ENCODE data around the gene VPS16. TPM values are rescaled to one million over a fixed set of nuclear protein-coding genes. Genes with fewer than 3 reads are reported as not detected.
A peak's percentile ranks its signal among the peaks of the same experiment; 100 is the strongest.

The VPS16 gene
- total and polyA plus RNA-seq, 2 of the 13 experiments (the other 11 are each of a cell fraction or from before 2014, with no cell fraction given) = 34.2 to 35.4 TPM

- peak; percentile 63; the same call in 1 of the 2 replicates for TF ChIP-seq ATF2 (CRISPR knock-in tag; IDR thresholded peaks at IDR 0.05)
- TF ChIP-seq FOXO4 (CRISPR knock-in tag; conservative IDR thresholded peaks at IDR 0.05) = no peak
- no peak for TF ChIP-seq ATF7 (IDR thresholded peaks at IDR 0.05)
- TF ChIP-seq ATF7 (CRISPR knock-in tag; IDR thresholded peaks at IDR 0.05) = peak; percentile 81; the same call in 1 of the 2 replicates
- TF ChIP-seq GMEB2 (CRISPR knock-in tag; IDR thresholded peaks at IDR 0.05; ENCODE audit: low read depth) = no peak; the same call in 1 of the 2 replicates
- TF ChIP-seq MTA3 (CRISPR knock-in tag; IDR thresholded peaks at IDR 0.05) = no peak
- no peak for TF ChIP-seq E2F1 (CRISPR knock-in tag; IDR thresholded peaks at IDR 0.05)
- no peak for TF ChIP-seq SIX1 (CRISPR knock-in tag; IDR thresholded peaks at IDR 0.05; ENCODE audit: borderline replicate concordance)
- TF ChIP-seq ZNF382 (CRISPR knock-in tag; IDR thresholded peaks at IDR 0.05; ENCODE audit: borderline replicate concordance) = no peak
- no peak; the same call in none of the 2 replicates for TF ChIP-seq POGK (CRISPR knock-in tag; conservative IDR thresholded peaks at IDR 0.05)
- peak; percentile 65; the same call in 1 of the 2 replicates for TF ChIP-seq ZNF768 (CRISPR knock-in tag; IDR thresholded peaks at IDR 0.05)
- TF ChIP-seq TRIM24 (CRISPR knock-in tag; IDR thresholded peaks at IDR 0.05) = no peak
- TF ChIP-seq PHB2 (IDR thresholded peaks at IDR 0.05; ENCODE audit: partially characterized antibody) = no peak
- TF ChIP-seq ZNF512B (CRISPR knock-in tag; IDR thresholded peaks at IDR 0.05; ENCODE audit: borderline replicate concordance) = peak; percentile 91; the same call in 1 of the 2 replicates
- no peak; the same call in 1 of the 2 replicates for TF ChIP-seq ZNF431 (CRISPR knock-in tag; IDR thresholded peaks at IDR 0.05; ENCODE audit: borderline replicate concordance, low read depth)
- no peak; the same call in 1 of the 2 replicates for TF ChIP-seq ZNF567 (CRISPR knock-in tag; IDR thresholded peaks at IDR 0.05; ENCODE audit: borderline replicate concordance)
Measured at GRCh38 chr20:2872459-2873009, 32.0 kb downstream of the VPS16 start (continued).

Data from HepG2 (cell line).